HG02642 (cell line): ENCODE data around the gene ANKRD1.
A peak's percentile ranks its signal among the peaks of the same experiment; 100 is the strongest.
"Not testable (repeated sequence)": the region's sequence is repeated elsewhere in the genome, so short reads cannot be mapped to it uniquely, and the experiment has no call there.

Experiments used
- ATAC-seq: cut with Tn5 transposase; IDR thresholded peaks from one replicate; pipeline ENCODE4 v1.9.1; 2021; ENCODE audit warnings: mild to moderate bottlenecking; ENCODE audit not compliant: unreplicated experiment, poor library complexity

The ANKRD1 gene

DNA sequence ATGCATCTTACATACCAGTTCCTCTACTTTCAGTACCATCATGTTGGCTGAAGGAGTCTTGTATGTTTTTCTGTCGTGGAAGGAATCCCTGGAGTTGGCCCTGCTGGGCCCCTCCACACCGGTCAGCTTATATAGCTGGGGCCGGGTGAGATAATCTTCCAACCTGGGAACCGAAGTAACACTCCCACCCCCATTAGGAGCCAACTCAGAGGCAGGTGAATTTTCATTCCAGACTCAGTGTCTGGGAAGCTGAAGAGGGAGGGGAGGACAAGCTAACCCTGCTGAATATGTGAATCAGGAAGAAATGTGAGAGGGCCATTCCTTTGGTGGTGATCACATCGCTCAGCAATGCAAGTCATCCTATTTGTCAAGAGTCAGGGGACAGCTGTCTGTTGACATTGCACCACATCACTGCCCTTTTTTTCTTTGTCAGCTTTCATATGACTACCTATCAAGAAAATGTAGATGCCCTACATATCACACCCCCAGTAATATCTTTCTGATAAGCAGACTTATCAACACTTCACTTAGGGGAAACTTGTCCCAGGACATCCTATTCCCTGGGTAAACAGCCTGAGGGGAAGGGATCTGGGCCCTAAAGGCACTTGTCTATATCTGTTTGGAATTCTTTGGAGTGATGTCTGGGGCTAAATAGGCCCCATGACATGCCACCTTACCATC, at the start of gene ANKRD1:
Gene ANKRD1 (minus strand): TSS at position 102 of the 681 bp plus-strand sequence. CDS start 60 bp downstream, at position 42.
- no peak for ATAC-seq

DNA sequence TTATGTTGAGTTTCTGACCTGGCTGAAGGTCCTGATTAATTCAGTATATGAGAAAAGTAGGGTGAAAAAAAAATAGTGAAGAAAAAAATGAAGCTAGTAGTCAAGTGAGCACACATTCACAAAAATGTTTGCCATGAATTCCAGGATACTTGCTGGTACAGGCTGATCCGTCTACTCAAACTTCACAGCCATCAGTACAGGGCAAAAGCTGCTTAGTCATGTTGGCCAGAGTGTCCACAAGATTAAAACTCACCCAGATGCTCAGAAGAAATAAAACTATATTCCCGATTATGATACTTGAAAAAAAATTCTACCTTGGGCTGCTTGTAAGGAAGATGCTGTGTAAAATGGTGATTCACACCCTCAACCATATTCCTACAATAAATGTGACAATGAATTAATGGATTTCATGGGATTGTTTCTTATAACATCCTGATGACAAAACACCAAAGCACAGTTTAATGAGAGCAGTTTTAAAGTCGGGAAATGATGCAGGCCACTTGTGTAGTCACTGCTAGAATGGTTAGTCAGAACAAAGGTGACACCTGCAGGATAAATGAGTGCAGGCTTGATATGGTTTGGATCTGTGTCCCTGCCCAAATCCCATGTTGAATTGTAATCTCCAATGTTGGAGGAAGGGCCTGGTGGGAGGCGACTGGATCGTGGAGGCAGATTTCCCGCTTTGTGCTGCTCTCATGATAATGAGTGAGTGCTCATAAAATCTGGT, 49.2 kb upstream of the ANKRD1 start:
- no peak for ATAC-seq

DNA sequence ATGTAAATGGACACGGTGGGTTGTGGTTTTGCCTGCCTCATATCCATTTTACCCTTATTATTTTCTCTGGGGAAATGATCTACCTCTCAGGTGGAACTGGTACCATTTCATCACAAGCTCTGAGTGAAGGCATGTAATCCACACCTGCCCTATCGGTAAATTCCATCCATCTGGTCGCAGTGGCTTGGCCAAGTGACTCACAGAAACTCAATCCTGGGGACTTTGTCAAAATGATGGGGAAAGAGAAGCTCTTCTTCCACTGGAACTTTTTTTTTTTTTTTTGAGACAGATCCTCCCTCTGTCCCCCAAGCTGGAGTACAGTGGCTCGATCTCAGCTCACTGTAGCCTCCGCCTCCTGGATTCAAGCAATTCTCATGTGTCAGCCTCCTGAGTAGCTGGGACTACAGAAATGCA, 48.2 kb upstream of the ANKRD1 start:
- no peak for ATAC-seq

DNA sequence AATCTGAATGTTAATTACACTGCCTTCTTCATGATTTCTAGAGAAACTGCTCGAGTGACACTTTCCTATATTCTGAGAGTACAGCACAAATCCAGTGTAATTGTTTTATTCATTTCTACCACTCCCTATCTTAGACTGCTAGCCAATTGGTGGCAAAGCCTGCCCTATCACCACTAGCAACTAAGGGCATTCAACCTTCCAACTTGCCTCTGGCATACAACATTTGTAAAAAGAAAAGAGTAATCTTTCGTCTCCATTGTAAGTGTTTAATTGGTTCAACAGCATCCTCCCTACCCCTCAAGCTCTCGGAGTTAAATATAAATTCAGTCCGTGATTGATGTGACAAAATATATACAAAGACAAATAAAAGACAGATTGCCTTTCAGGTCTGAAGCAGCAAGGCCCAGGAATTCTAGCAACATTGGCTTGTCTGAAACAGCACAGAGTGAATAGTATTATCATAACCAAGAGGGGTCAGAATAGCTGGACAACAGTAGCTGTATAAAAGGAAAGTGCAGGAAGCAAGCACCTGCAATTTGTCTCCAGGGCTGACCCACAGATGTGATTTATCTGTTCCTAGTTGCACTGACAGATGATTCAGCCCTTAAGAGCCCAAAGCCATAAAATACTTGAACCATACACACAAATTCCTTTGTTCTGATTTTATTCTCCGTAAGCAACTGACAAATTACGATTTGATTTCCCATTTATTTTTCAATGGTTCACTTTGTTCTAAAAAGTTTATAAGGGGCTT, 47.6 kb upstream of the ANKRD1 start:
- ATAC-seq = no peak

DNA sequence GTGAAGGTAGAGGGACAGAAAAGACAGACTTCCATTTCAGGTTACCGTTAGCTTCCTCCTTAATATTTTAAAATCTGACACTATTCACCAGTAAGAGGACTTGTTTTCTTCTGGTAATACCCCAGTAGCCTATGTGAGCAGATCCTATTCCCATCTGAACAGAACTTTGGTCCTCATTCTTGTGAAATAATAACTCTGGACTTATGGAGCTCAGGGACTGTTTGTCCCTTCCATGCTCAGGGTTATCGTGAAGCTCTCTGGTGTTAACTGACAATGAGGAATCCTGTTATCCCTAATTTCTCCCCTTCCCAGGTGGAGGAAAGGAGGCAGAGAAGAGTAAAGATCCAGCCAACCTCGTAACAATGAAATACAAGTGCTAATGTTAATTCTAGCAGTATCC, 47.0 kb upstream of the ANKRD1 start:
- no peak for ATAC-seq

DNA sequence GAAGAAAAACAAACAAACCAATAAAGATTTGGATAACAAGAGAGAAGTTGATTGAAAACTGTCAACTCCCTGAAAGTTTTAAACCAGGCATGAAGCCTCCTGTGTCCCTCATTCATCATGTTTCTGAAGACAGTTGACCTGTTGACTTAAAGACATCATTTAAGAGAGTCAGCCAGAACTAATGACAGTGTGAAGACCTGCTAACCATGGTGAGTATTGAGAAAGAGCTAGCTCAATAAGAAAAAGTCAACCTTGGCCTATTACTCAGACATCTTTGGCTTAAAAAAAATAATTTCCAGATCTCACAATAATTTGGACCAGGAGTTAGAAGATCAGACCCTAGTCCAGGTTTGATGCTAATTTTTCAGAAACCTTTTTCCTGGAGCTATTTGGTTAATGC, 45.3 kb upstream of the ANKRD1 start:
- no peak for ATAC-seq

DNA sequence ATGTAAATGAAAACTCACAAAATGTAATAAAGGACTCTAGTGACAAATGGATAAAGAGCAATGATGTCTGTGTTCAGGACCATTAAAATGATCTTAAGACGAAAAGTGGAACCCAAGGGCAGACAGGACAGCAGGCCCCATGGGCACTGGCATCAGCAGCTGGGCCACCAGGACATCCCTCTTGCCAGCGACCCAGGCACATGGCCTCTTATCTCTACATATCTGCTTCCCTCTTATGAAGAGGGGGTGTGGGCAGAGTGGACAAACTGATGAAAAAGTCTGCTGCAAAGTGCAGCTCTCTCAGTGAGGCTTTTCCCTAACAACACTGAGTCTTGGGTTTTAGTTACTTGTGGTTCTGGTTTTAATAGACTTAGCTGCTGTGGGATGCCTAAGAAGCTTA, 44.8 kb upstream of the ANKRD1 start:
- no peak for ATAC-seq

DNA sequence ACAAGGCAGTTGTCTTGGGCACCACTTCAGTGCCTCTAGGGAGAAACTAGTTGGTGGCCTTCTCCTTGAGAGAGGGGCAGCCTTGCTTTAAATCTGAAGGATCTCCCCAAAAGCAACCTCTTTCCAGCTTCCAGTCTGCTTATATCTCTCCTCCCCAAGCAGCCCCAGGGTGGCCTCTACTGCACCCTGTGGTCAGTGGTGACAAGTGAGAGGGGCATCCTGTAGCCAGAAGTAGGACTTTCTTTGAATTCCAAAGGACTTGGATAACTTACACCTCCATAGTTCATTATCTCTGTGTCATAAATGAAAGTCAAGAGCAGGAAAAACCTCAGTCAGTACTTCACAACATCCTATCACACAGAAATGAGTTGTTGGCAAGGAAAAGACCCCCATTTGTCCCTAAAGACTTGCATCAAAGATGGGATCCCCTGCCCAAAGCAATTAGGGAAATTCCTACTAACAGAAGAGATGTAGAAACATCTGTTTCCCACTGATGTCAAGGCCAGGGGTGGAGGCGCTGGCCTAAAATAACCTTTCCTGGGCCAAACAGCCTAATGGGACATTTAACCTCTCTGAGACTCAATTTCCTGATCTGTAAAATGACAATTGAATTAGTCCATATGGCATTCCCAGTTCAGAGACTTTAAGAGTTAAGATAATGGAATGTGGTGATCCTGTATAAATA, 44.0 kb upstream of the ANKRD1 start:
- ATAC-seq = no peak

DNA sequence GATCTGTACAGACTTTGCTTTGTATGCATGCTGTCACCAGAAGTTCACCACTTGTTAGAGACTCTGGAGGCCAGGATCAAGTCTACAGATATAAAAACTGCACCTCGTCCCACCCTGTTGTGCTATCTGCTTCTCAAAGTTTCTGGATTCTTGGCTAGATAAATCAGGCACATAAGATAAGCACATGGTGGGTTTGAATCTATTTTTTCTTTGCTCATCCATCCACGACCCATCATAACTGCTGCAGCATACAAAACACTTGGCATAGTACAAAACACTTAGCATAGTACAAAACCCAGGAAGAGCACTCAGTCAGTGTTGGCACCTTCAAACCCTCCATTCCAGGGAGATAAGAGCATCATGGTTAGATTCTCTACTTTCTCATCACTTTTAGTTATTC, 42.4 kb upstream of the ANKRD1 start:
- ATAC-seq = no peak

DNA sequence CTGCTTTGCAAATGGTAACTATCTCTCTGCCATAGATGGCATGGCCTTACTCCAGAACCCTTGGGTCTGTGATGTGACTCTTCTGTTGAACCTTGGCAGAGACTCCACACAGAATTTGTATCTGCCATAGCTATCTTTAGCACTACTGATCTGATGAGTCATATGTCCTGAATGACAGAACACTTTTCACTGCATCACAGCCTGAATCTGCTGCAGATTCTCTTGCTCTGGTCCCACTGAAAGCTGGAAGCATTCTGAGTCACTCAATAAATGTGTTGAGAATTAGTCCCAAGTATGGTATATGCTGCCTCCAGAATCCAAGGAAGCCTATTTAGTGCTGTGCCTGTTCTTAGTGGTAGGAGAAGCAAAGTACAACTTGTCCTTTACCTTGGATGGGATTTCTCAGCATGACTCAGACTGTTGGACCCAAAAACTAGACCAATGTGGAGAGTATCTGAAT, 39.5 kb upstream of the ANKRD1 start:
- peak; percentile 71 for ATAC-seq

DNA sequence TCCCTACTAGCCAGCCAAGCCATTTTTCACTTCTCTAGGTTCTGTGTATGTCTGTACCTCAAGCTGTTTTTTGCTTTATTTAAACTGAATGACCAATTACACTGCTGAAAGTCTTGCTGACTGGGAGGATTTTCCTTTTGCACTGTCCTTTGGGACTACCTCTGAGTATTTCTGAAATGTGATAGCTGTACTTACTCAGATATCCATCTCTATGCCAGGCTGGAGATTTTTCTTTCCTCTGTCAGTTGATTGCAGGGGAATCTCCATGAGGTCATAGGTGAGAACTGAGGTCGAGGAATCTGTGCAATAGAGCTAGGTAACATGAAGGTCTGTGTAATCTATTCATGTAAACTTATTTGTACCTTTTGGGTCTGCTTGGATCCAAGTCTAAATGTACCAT, 38.9 kb upstream of the ANKRD1 start:
- peak; percentile 5 for ATAC-seq

DNA sequence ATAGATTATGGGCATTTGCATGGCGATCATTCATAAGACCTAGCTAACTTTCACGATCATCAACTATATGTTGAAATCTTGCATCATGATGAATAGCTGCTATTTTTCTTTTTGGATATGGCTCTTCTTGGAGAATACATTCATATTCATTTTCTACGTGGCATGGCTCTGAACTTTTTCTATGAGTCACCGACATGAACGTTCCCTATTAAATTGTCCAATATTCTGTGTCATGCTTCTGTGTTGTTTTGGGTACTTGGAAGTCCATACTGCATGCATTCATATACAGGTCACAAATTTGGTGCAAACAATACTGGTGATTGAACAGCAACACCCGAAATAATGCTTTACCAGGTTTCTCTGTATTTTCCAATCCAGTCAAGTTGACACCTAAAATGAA, 37.9 kb upstream of the ANKRD1 start:
- no peak for ATAC-seq

DNA sequence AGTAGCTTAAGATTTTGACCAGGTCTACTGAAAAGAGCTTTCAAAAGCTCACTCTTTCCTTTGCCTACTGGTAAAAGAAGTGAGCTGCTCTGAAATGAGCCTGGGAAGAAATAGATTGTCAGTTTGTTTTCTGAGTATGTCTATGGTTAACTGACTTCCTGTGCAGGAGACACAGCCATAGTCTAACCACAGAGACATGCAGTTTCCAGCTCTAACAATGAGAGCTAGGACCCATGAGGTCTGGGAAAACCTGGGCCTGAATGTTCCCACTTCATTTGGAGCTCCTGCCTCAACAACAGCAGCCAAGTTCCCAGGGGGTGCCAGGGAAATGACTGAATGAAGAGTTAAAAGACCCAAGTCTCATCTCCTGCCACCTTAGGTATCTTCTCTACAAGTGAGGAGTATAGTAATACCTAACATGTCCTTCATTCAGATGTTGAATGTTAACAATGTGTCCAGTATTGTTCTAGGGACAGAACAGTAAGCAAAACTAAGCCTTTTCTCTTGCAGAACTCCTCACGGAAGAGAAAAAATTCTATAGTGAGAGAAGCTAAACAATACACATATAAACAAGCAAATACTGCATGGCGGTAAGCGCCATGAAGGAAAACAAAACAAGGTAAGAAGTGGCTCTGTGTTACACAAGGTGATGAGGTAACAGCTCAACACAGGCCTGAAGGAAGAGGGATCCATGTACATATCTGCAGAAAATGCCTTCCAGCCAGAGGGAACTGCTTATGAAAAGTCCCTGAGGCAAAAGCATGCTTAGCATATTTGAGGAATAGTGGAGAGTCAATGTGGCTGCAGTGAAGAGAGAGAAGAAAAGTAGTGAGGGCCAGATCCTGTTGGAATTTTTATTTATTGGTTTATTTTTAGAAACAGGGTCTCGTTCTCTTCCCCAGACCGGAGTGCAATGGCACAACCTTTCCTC, 26.4 kb upstream of the ANKRD1 start:
- ATAC-seq = no peak

DNA sequence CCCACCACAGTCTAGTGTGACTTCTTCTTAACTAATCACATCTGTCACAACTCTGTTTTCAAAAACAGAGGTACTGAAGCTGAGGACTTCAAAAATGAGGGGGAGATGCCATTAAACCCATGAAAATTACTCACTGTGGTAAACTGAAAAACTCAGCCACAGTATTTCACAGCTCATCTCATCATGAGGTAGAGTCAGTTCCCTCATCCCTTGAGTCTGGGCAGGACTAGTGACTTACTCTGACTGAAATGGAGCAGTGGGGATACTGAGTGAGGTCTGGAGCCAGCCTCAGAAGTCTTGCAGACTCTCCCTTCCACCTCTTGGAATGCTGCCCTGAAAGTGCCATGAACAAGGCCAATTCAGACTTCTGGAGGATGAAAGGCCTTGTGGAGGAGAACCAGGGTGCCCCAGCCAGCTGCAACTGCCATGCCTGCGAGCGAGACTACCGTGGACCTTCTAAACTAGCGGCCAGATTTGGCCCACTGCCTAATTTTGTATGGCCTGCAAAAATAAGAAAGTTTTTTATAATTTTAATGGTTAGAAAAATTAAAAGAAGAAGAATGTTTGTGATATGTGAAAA, 24.7 kb upstream of the ANKRD1 start:
- no peak for ATAC-seq

DNA sequence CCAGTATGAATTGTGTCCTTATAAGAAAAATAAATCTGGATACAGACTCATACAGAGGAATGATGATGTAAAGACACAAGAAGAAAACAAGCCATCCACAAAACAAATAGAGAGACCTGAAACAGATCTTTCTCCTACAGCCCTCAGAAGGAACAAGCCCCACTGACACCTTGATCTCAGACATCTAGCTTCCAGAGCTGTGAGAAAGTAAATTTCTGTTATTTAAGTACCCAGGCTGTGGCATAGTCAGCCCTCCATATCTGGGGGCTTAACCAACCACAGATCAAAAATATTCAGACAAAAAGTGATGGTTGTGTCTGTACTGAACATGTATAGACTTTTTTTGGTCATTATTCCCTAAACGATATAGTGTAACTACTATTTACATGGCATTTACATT, 23.9 kb upstream of the ANKRD1 start:
- no peak for ATAC-seq

DNA sequence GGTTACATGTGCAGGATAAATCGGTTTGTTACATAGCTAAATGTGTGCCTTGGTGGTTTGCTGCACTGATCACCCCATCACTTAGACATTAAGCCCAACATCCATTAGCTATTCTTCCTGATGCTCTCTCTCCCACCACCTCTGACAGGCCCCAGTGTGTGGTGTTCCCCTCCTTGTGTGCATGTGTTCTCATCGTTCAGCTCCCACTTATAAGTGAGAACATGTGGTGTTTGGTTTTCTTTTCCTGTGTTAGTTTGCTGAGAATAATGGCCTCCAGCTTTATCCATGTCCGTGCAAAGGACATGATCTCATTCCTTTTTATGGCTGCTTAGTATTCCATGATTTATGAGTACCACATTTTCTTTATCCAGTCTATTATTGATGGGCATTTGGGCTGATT, 22.1 kb upstream of the ANKRD1 start:
- ATAC-seq = not testable (repeated sequence)

DNA sequence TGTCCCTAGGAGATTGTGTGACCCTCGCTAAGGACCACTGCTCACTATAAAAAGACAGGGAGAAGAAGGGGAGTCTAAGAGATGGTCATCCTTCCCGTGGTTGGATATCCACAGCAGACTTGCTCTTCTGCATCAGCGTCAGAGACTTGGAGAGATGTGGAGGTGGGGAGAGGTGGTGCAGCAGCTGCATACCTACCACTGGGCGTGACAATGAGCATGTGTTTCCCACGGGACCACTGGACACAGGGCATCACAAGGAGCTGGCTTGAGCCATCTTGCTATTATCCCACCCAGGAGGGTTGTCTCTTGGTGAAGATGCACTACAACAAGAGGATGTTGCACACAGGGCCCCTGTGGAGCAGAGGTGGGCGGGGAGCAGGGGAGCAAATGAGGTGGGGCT, 18.8 kb upstream of the ANKRD1 start:
- ATAC-seq = no peak

DNA sequence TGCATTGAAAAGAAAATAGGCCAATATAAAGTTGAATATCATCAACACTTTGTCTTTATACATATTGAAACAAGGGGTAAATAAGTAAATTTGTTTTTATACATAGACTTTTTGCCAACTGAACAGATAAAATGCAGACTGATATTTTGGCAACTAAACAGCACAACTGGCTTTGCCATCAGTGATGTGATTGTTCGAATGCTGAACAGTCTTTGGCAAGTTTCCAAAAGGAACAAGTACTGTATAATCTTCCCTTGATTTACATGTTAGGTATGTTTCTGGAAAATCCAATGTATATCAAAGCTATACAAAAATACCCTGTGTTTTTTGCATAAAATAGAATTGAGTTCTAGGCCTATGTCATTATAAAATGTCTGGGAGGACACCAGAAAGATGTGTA, 18.2 kb upstream of the ANKRD1 start:
- ATAC-seq = no peak

DNA sequence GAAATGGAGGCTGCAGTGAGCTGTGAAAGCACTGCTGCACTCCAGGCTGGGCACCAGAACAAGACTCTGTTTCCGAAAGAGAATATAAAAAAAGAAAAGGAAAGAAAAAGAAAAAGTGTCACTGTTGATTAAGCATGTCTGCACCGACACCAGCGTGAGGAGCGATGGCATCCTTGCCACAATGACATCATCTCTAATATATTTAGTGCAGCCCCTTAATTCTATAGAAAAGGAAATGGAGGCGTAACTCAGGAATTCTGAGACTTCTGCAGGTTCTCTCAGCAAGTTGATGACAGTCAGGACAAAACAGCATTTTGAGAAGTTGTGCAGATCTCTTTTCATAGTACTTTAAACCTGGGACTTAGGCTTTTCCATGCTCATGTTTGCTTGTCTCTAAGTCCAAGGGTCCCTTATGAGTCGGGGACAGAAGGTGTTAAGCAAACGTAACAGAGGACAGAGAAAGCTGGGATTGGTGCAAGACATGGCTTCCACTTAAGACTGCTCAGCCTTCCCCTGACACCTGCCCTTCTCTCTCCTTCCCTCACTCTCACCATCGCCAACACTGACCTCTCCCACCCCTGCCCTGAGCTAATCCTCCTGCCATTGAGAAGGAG, 16.9 kb upstream of the ANKRD1 start:
- ATAC-seq = no peak
